PC-3 (cell line): ENCODE measurements around the gene MAP6. TPM values are rescaled to one million over a fixed set of nuclear protein-coding genes. Genes with fewer than 3 reads are reported as not detected.

Source experiments
- ATAC-seq: fragments of 200-7000 bp; cut with Tn5 transposase; 2 replicates; pipeline ENCODE4 v1.9.1; 2020; ENCODE audit warnings: mild to moderate bottlenecking, moderate library complexity
- BruUV-seq: library from RNA; stranded (reverse); fragments of 400-500 nt; replicated peaks from 2 replicates; lab custom pipeline; 2021; lab: Mats Ljungman, UMichigan
- CTCF ChIA-PET: fragments of 300-600 bp; sonication (Branson Sonifier 250); formaldehyde crosslinking; loops from one replicate; lab custom pipeline; 2022; ENCODE audit warnings: antibody characterized with exemption; lab: Charles Lee
- POLR2A ChIA-PET: fragments of 300-600 bp; sonication (Branson Sonifier 250); formaldehyde crosslinking; loops from one replicate; lab custom pipeline; 2022; ENCODE audit warnings: antibody characterized with exemption; ENCODE audit not compliant: unreplicated experiment; lab: Charles Lee
- DNase-seq: peaks from one replicate; pipeline ENCODE4 v3.0.0-alpha.2; 2015
- H2AFZ ChIP-seq: fragments of 300-600 bp; sonication (generic); 2 replicates; pipeline ENCODE4 v1.6.0; 2016; ENCODE audit warnings: antibody characterized with exemption, low read length
- H3F3A ChIP-seq: fragments of 300-600 bp; sonication (generic); one replicate; pipeline ENCODE4 v1.6.0; 2017; ENCODE audit warnings: antibody characterized with exemption, low read length, control low read depth, mild to moderate bottlenecking; ENCODE audit not compliant: unreplicated experiment
- H3K27ac ChIP-seq: fragments of 300-600 bp; sonication (generic); 2 replicates; pipeline ENCODE4 v1.5.1; 2016; ENCODE audit warnings: mild to moderate bottlenecking, low read length
- H3K27me3 ChIP-seq: fragments of 300-600 bp; sonication (generic); 2 replicates; pipeline ENCODE4 v1.6.1; 2016; ENCODE audit warnings: low read length, mixed read lengths
- H3K36me3 ChIP-seq: fragments of 300-600 bp; sonication (generic); 2 replicates; pipeline ENCODE4 v1.6.1; 2016; ENCODE audit warnings: low read depth, mixed run types, low read length, mixed read lengths
- H3K4me1 ChIP-seq: fragments of 300-600 bp; sonication (generic); 2 replicates; pipeline ENCODE4 v1.5.1; 2016; ENCODE audit warnings: low read length; ENCODE audit not compliant: insufficient read depth
- H3K4me2 ChIP-seq: fragments of 300-600 bp; sonication (generic); 2 replicates; pipeline ENCODE4 v1.6.0; 2016; ENCODE audit warnings: low read length
- H3K4me3 ChIP-seq: fragments of 300-600 bp; sonication (generic); 2 replicates; pipeline ENCODE4 v1.5.1; 2016; ENCODE audit warnings: mild to moderate bottlenecking, low read length, mixed read lengths
- H3K79me2 ChIP-seq: fragments of 300-600 bp; sonication (generic); 2 replicates; pipeline ENCODE4 v1.6.1; 2017; ENCODE audit warnings: low read length, mixed read lengths
- H3K9ac ChIP-seq: fragments of 300-600 bp; sonication (generic); 2 replicates; pipeline ENCODE4 v1.6.0; 2016; ENCODE audit warnings: mild to moderate bottlenecking, low read length
- H3K9me2 ChIP-seq: fragments of 300-600 bp; sonication (generic); replicated peaks from 2 replicates; pipeline ENCODE4 v1.6.1; 2016; ENCODE audit warnings: mixed run types, low read length, mixed read lengths
- H3K9me3 ChIP-seq: fragments of 300-600 bp; sonication (generic); 2 replicates; pipeline ENCODE4 v1.6.1; 2016; ENCODE audit warnings: low read length, mixed read lengths
- H4K20me1 ChIP-seq: fragments of 300-600 bp; sonication (generic); 2 replicates; pipeline ENCODE4 v1.6.1; 2016; ENCODE audit warnings: low read length, mixed read lengths
- CTCF ChIP-seq: fragments of 300-600 bp; sonication (generic); conservative IDR thresholded peaks from 2 replicates; pipeline ENCODE4 v1.5.1; 2017; ENCODE audit warnings: antibody characterized with exemption, low read depth, mild to moderate bottlenecking, low read length
- EZH2 ChIP-seq: fragments of 300-600 bp; sonication (generic); IDR thresholded peaks from one replicate; pipeline ENCODE4 v1.6.1; 2017; ENCODE audit warnings: antibody characterized with exemption, mild to moderate bottlenecking, low read length; ENCODE audit not compliant: unreplicated experiment
- EZH2phosphoT487 ChIP-seq: fragments of 300-600 bp; sonication (generic); IDR thresholded peaks from 2 replicates; pipeline ENCODE4 v1.6.1; 2018; ENCODE audit warnings: mild to moderate bottlenecking, antibody characterized with exemption, low read length, borderline replicate concordance
- intact Hi-C: fragments of 100-400 bp; cut with micrococcal nuclease; formaldehyde crosslinking; loops from 2 replicates; pipeline ENCODE4 v1.9.0; 2023
- total RNA-seq: library from RNA; depleted of rRNA; stranded (reverse); fragments of >200 nt; gene quantifications from 2 replicates; pipeline ENCODE4 v1.2.3, GENCODE V29; 2014

The MAP6 gene
- total RNA-seq, 1 experiment from 2014 or later: 0.47 TPM

- ChIA-PET POLR2A (interaction anchor here (0.6 kb wide), 1 partner anchor 160 kb away, joined by 3 read pairs; no protein-coding TSS in a partner anchor), CTCF (no interaction called here)
- Histone ChIP-seq H3K4me2 (peak overlapping the region; percentile 97), H2AFZ (peak overlapping the region; percentile 96), H3K27ac (no peak overlapping the region), H3K9ac (peak overlapping the region; percentile 86; the same call in 1 of the 2 replicates), H3K9me3 (no peaks in the 10 kb centered on the region), H3K4me3 (peak overlapping the region; percentile 85; the same call in 1 of the 2 replicates), H3K79me2 (no peaks in the 10 kb centered on the region), H3K9me2 (no peaks in the 10 kb centered on the region), H3K36me3 (no peaks in the 10 kb centered on the region), H3F3A (no peaks in the 10 kb centered on the region), H3K4me1 (peaks cover 8% of the 10 kb centered on the region), H4K20me1 (no peaks in the 10 kb centered on the region), H3K27me3 (no peaks in the 10 kb centered on the region)
- ATAC-seq (no peak), DNase-seq (no peak)
- TF ChIP-seq EZH2: no peak
- no peak for TF ChIP-seq CTCF
- TF ChIP-seq EZH2phosphoT487: no peak
- intact Hi-C loops: no loop called here
- no TSS peak for BruUV-seq
Observed at GRCh38 chr11:75582506-75582894, 86.3 kb downstream of the MAP6 start.

GRCh38 chr11:75579841-75580240, 89.0 kb downstream of the MAP6 start:
- ATAC-seq (no peak), DNase-seq (no peak)
- CTCF ChIA-PET: no interaction called here
- intact Hi-C loops: no loop called here
- Histone ChIP-seq H3K4me1 (peaks cover 8% of the 10 kb centered on the region), H4K20me1 (no peaks in the 10 kb centered on the region), H3K4me2 (no peak overlapping the region), H3K36me3 (no peaks in the 10 kb centered on the region), H2AFZ (no peak overlapping the region), H3F3A (no peaks in the 10 kb centered on the region), H3K9me2 (no peaks in the 10 kb centered on the region), H3K79me2 (no peaks in the 10 kb centered on the region), H3K27ac (no peak overlapping the region), H3K9ac (no peak overlapping the region), H3K27me3 (no peaks in the 10 kb centered on the region), H3K9me3 (no peaks in the 10 kb centered on the region), H3K4me3 (no peak overlapping the region)
- POLR2A ChIA-PET: no interaction called here
- no TSS peak for BruUV-seq
- TF ChIP-seq EZH2: no peak
- TF ChIP-seq EZH2phosphoT487: no peak
- TF ChIP-seq CTCF: no peak

GRCh38 chr11:75578977-75579376, 89.9 kb downstream of the MAP6 start:
- intact Hi-C loops: no loop called here
- Histone ChIP-seq H3K27ac (no peak overlapping the region), H3F3A (no peaks in the 10 kb centered on the region), H3K36me3 (no peaks in the 10 kb centered on the region), H3K79me2 (no peaks in the 10 kb centered on the region), H3K9ac (no peak overlapping the region), H3K4me3 (no peak overlapping the region), H3K9me3 (no peaks in the 10 kb centered on the region), H3K9me2 (no peaks in the 10 kb centered on the region), H3K4me2 (no peak overlapping the region), H3K27me3 (no peaks in the 10 kb centered on the region), H2AFZ (no peak overlapping the region), H4K20me1 (no peaks in the 10 kb centered on the region), H3K4me1 (peaks cover 8% of the 10 kb centered on the region)
- ATAC-seq (no peak), DNase-seq (no peak)
- ChIA-PET CTCF (no interaction called here), POLR2A (no interaction called here)
- BruUV-seq: no TSS peak
- TF ChIP-seq EZH2 (no peak), EZH2phosphoT487 (no peak), CTCF (no peak)
